Vagina (tissue), 2 donors: ENCODE results near the gene EPHA1. TPM values are rescaled to one million over a fixed set of nuclear protein-coding genes. Genes with fewer than 3 reads are reported as not detected.

Source experiments
- DNase-seq, 2 donors: peaks; one replicate each; pipeline ENCODE4 v3.0.0-alpha.2; 2017; ENCODE audit errors: extremely low spot score in 2 of 2
- H3K27ac ChIP-seq: fragments of 200-600 bp; sonication (generic); one replicate; pipeline ENCODE4 v1.5.1; 2019
- H3K27me3 ChIP-seq: fragments of 200-600 bp; sonication (generic); one replicate; pipeline ENCODE4 v1.5.1; 2019
- H3K36me3 ChIP-seq, 2 donors: fragments of 200-600 bp; sonication (generic); one replicate each; pipeline ENCODE4 v1.5.1; 2017 to 2019
- H3K4me1 ChIP-seq: fragments of 200-600 bp; sonication (generic); one replicate; pipeline ENCODE4 v1.5.1; 2019
- H3K4me3 ChIP-seq, 2 donors: fragments of 200-600 bp; sonication (generic); 1 replicate in 1 of 2; 2 replicates in 1 of 2; pipeline ENCODE4 v1.5.1; 2016 to 2019
- H3K9me3 ChIP-seq: fragments of 200-600 bp; sonication (generic); one replicate; pipeline ENCODE4 v1.5.1; 2019
- CTCF ChIP-seq, 3 experiments: fragments of 450-650 bp in 2 of 3; fragments of 200-600 bp in 1 of 3; sonication (generic) in 1 of 3; IDR thresholded peaks; one replicate each; pipeline ENCODE4 v1.5.1; 2017 to 2019; ENCODE audit warnings: antibody characterized with exemption in 3 of 3, mild to moderate bottlenecking in 2 of 3, moderate library complexity in 2 of 3
- POLR2A ChIP-seq, 2 donors: fragments of 450-650 bp; IDR thresholded peaks; one replicate each; pipeline ENCODE4 v1.6.1; 2017; ENCODE audit warnings: antibody characterized with exemption in 2 of 2, mild to moderate bottlenecking in 2 of 2, moderate library complexity in 2 of 2
- POLR2AphosphoS5 ChIP-seq, 2 donors: sonication (generic); formaldehyde crosslinking; IDR thresholded peaks; one replicate each; pipeline ENCODE4 v1.9.0; 2017; ENCODE audit warnings: antibody characterized with exemption in 2 of 2, mild to moderate bottlenecking in 2 of 2, low read depth in 1 of 2; ENCODE audit not compliant: insufficient read depth in 1 of 2
- intact Hi-C: fragments of 100-400 bp; cut with DNase I; formaldehyde crosslinking; loops from one replicate; pipeline ENCODE4 v1.15.1; 2023
- total RNA-seq: library from RNA; depleted of rRNA; stranded (reverse); fragments of >200 nt; gene quantifications from one replicate; pipeline ENCODE4 v1.2.3, GENCODE V29; 2016

Gene EPHA1
- total RNA-seq, 1 donor from 2014 or later: 51.3 TPM

- TF ChIP-seq POLR2A (IDR thresholded peaks at IDR 0.05): no peak
- TF ChIP-seq POLR2AphosphoS5 (IDR thresholded peaks at IDR 0.05; ENCODE audit: insufficient read depth in 1 of 2, low read depth in 1 of 2): no peak
- TF ChIP-seq CTCF (IDR thresholded peaks at IDR 0.05): no peak
These were observed 46.8 kb upstream of the EPHA1 start for GRCh38 chr7:143455491-143455890.

GRCh38 chr7:143454091-143454680, 45.5 kb upstream of the EPHA1 start:
- Histone ChIP-seq H3K4me1 (peaks cover 28% of the 10 kb centered on the region), H3K27ac (no peak overlapping the region)
- DNase-seq: no peak

More at GRCh38 chr7:143455491-143455890, 46.8 kb upstream of the EPHA1 start:
- Histone ChIP-seq H3K4me1 (peaks cover 29% of the 10 kb centered on the region), H3K36me3 (no peaks in the 10 kb centered on the region), H3K9me3 (no peaks in the 10 kb centered on the region), H3K27me3 (no peaks in the 10 kb centered on the region), H3K27ac (no peak overlapping the region), H3K4me3 (no peak overlapping the region)
- intact Hi-C loops: no loop called here
- DNase-seq: no peak

GRCh38 chr7:143452495-143452894, 43.8 kb upstream of the EPHA1 start:
- Histone ChIP-seq H3K4me1 (peaks cover 11% of the 10 kb centered on the region), H3K9me3 (no peaks in the 10 kb centered on the region), H3K27ac (no peak overlapping the region), H3K36me3 (no peaks in the 10 kb centered on the region), H3K27me3 (no peaks in the 10 kb centered on the region), H3K4me3 (no peak overlapping the region)
- intact Hi-C loops: no loop called here
- no peak for DNase-seq
- no peak for TF ChIP-seq POLR2A (IDR thresholded peaks at IDR 0.05)
- no peak for TF ChIP-seq POLR2AphosphoS5 (IDR thresholded peaks at IDR 0.05; ENCODE audit: insufficient read depth in 1 of 2, low read depth in 1 of 2)
- no peak for TF ChIP-seq CTCF (IDR thresholded peaks at IDR 0.05)

More at GRCh38 chr7:143454091-143454680, 45.5 kb upstream of the EPHA1 start:
- H3K9me3 ChIP-seq: no peaks in the 10 kb centered on the region
- no peak overlapping the region for H3K4me3 ChIP-seq
- no peaks in the 10 kb centered on the region for H3K27me3 ChIP-seq
- H3K36me3 ChIP-seq: no peaks in the 10 kb centered on the region
- TF ChIP-seq CTCF (IDR thresholded peaks at IDR 0.05) (no peak), POLR2AphosphoS5 (IDR thresholded peaks at IDR 0.05; ENCODE audit: insufficient read depth in 1 of 2, low read depth in 1 of 2) (peak in 1 of 2 donors; percentile 33), POLR2A (IDR thresholded peaks at IDR 0.05) (no peak)
- intact Hi-C loops: no loop called here

GRCh38 chr7:143451746-143452145, 43.1 kb upstream of the EPHA1 start:
- DNase-seq: no peak
- H3K27ac ChIP-seq: no peak overlapping the region
- intact Hi-C loops: no loop called here
- no peaks in the 10 kb centered on the region for H3K36me3 ChIP-seq
- H3K9me3 ChIP-seq: no peaks in the 10 kb centered on the region
- TF ChIP-seq CTCF (IDR thresholded peaks at IDR 0.05) (no peak), POLR2AphosphoS5 (IDR thresholded peaks at IDR 0.05; ENCODE audit: insufficient read depth in 1 of 2, low read depth in 1 of 2) (no peak), POLR2A (IDR thresholded peaks at IDR 0.05) (no peak)
- H3K4me1 ChIP-seq: peaks cover 8% of the 10 kb centered on the region
- no peak overlapping the region for H3K4me3 ChIP-seq
- H3K27me3 ChIP-seq: no peaks in the 10 kb centered on the region

- Histone ChIP-seq H3K4me3 (no peak overlapping the region), H3K27ac (no peak overlapping the region), H3K36me3 (no peaks in the 10 kb centered on the region), H3K9me3 (no peaks in the 10 kb centered on the region), H3K27me3 (no peaks in the 10 kb centered on the region), H3K4me1 (peaks cover 8% of the 10 kb centered on the region)
- no peak for DNase-seq
- intact Hi-C loops: no loop called here
- TF ChIP-seq CTCF (IDR thresholded peaks at IDR 0.05) (no peak), POLR2AphosphoS5 (IDR thresholded peaks at IDR 0.05; ENCODE audit: insufficient read depth in 1 of 2, low read depth in 1 of 2) (no peak), POLR2A (IDR thresholded peaks at IDR 0.05) (no peak)
These were observed 42.5 kb upstream of the EPHA1 start for GRCh38 chr7:143451122-143451521.
